GM18505 (cell line): ENCODE measurements around the gene HTR3A.

Source experiments
- ATAC-seq: cut with Tn5 transposase; IDR thresholded peaks from one replicate; pipeline ENCODE4 v1.9.1; 2021; ENCODE audit not compliant: unreplicated experiment
- POLR2A ChIP-seq: IDR thresholded peaks from 4 replicates; pipeline ENCODE4 v1.6.1; 2011; ENCODE audit warnings: borderline replicate concordance; ENCODE audit not compliant: insufficient read depth, insufficient read length; ENCODE audit errors: extremely low read depth

HTR3A gene

GRCh38 chr11:114011443-114011842 lies 36.5 kb downstream of the HTR3A start:
- ATAC-seq: no peak
- TF ChIP-seq POLR2A: no peak

DNA sequence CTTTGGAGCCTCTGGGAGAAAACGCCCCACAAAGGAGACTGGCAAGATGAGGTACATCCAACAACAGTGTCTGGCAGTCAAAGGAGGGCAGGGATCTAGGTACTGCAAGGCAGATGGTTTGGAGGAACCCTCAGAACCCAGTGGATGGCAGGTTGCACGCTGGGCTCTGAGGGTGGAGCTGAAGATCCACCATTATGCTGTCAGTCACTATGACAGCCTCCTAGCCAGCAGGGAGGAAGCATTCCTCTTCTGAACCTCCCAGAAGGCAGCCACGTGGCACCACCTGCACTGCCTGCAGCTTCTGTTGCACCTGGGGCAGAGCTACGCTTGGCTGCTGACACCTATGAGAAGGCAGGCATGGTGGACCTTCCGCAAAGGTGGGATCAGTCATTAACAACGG lies 40.2 kb downstream of the HTR3A start:
- TF ChIP-seq POLR2A: no peak
- no peak for ATAC-seq

- ATAC-seq: no peak
- TF ChIP-seq POLR2A: no peak
Measured at GRCh38 chr11:114016986-114017385, 42.1 kb downstream of the HTR3A start.

DNA sequence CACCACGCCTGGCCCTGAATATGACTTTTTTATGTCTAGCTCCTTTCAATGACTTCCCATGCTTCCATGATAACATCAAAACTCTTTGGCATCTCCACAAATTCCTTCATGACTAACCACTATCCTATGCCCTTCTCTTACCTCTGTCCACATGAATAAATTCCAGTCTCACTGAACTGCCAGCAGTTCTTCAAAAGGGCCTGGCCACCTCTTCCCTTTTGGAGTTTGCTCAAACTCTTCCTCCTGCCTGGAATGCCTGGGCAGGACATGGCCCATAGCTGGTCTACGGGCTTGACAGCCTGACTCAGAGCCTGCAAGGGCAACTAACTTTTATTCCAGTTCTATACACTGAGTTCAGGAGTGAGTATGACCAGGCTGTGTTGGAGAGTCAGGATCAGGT lies 42.8 kb downstream of the HTR3A start:
- ATAC-seq: no peak
- no peak for TF ChIP-seq POLR2A

GRCh38 chr11:114019046-114019445 lies 44.1 kb downstream of the HTR3A start:
- no peak for ATAC-seq
- TF ChIP-seq POLR2A: no peak

DNA sequence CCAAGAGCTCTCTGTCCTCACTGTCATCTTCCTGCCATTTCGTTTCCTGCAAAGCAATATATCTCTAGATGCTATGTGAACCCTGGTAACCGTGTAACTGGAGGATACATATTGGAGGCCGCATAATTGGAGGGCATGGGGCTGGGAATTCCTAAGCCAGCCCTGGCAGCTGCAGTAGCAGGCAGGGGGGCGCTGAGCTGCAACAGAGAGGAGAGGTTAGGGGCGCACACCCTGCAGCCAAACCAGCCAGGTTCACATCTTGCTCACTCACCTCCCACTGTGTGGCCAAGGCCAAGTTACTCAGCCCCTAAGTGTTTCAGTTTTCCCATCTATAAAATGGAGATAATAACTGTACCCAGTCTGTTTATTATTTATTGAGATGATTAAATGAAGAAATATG lies 44.7 kb downstream of the HTR3A start:
- ATAC-seq: no peak
- no peak for TF ChIP-seq POLR2A

- ATAC-seq: no peak
- TF ChIP-seq POLR2A: no peak
Measured at GRCh38 chr11:114025329-114025907, 50.5 kb downstream of the HTR3A start.

GRCh38 chr11:114026355-114026754 lies 51.4 kb downstream of the HTR3A start:
- no peak for TF ChIP-seq POLR2A
- no peak for ATAC-seq

- TF ChIP-seq POLR2A: no peak
- ATAC-seq: no peak
Measured at GRCh38 chr11:114027391-114027790, 52.5 kb downstream of the HTR3A start.

- no peak for TF ChIP-seq POLR2A
- ATAC-seq: no peak
Measured at GRCh38 chr11:114027926-114028325, 53.0 kb downstream of the HTR3A start.

GRCh38 chr11:114031246-114031966 lies 56.5 kb downstream of the HTR3A start:
- TF ChIP-seq POLR2A: no peak
- ATAC-seq: no peak

DNA sequence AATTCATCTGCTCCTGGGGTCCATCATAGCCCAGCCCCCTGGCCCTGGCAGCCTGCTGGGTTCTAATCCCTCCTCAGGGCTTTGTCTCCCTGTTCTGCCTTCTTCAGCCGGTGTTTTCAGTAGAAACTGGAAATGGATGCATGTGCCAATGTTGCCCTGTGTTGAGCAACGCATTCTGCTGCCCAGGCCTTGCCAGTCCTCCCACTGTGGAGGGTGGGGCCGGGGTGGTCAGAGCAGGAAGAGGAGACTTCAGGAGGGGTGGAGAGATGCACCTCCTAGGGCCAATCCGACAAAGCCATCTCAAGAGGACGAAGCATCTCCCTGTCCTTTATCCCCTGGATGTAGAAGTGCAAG lies 57.0 kb downstream of the HTR3A start:
- TF ChIP-seq POLR2A: no peak
- no peak for ATAC-seq

GRCh38 chr11:114033066-114033465 lies 58.2 kb downstream of the HTR3A start:
- no peak for TF ChIP-seq POLR2A
- no peak for ATAC-seq

- ATAC-seq: no peak
- no peak for TF ChIP-seq POLR2A
Measured at GRCh38 chr11:114033572-114033971, 58.7 kb downstream of the HTR3A start.
